Lower leg skin (tissue), 3 donors: ENCODE measurements around the gene DOK4.

Experiments
- CTCF ChIP-seq, 3 donors: fragments of 450-650 bp; IDR thresholded peaks; one replicate each; pipeline ENCODE4 v1.5.1; 2016; ENCODE audit warnings: antibody characterized with exemption in 3 of 3, mild to moderate bottlenecking in 3 of 3, moderate library complexity in 2 of 3
- POLR2A ChIP-seq, 2 donors: fragments of 450-650 bp; IDR thresholded peaks; one replicate each; pipeline ENCODE4 v1.6.1; 2016 to 2017; ENCODE audit warnings: antibody characterized with exemption in 2 of 2, mild to moderate bottlenecking in 1 of 2, moderate library complexity in 1 of 2

- no peak for TF ChIP-seq CTCF (IDR thresholded peaks at IDR 0.05)
- no peak for TF ChIP-seq POLR2A (IDR thresholded peaks at IDR 0.05)
Measured at GRCh38 chr16:57445510-57445909, 40.8 kb downstream of the DOK4 start.
